ENCODE data around the gene IFNA10. TPM values are rescaled to one million over a fixed set of nuclear protein-coding genes. Genes with fewer than 3 reads are reported as not detected.
"Not testable (repeated sequence)": the region's sequence is repeated elsewhere in the genome, so short reads cannot be mapped to it uniquely, and the experiment has no call there.

Gene IFNA10
- polyA plus RNA-seq, 3 donors, result not detected

GRCh38 chr9:21205204-21205603, 1.7 kb downstream of the IFNA10 start:
- H3K27ac ChIP-seq (ENCODE audit: low read depth, low read length), result no peak overlapping the region

- 56 to 80% (median 78%) methylated on average over 4 of the region's 4 CpGs for WGBS, 3 donors
- not testable (repeated sequence) for H3K27ac ChIP-seq (ENCODE audit: low read depth, low read length)
Measured at GRCh38 chr9:21202105-21202504, 4.8 kb downstream of the IFNA10 start, which contains the start of gene IFNA7. TSS of gene IFNA7 (minus strand) at chr9:21202205. CDS start at chr9:21202165, 40 bp downstream.

- 32 to 33% (median 33%) methylated on average over 6 of the region's 6 CpGs for WGBS, 3 donors
- H3K27ac ChIP-seq (ENCODE audit: low read depth, low read length), result not testable (repeated sequence)
Measured at GRCh38 chr9:21194867-21195776, 11.8 kb downstream of the IFNA10 start.

GRCh38 chr9:21187487-21187886, 19.5 kb downstream of the IFNA10 start, which contains the start of gene IFNA4:
TSS of gene IFNA4 (minus strand) at chr9:21187587. CDS start at chr9:21187531, 56 bp downstream.
- WGBS, 3 donors, result 67 to 92% (median 89%) methylated on average over 2 to 3 of the region's 3 CpGs
- not testable (repeated sequence) for H3K27ac ChIP-seq (ENCODE audit: low read depth, low read length)

- WGBS, 3 donors, result 33 to 42% (median 36%) methylated on average over 4 of the region's 4 CpGs
- not testable (repeated sequence) for H3K27ac ChIP-seq (ENCODE audit: low read depth, low read length)
Measured at GRCh38 chr9:21182810-21183736, 23.9 kb downstream of the IFNA10 start.

- WGBS, 3 donors, result 78 to 92% (median 88%) methylated on average over 2 of the region's 2 CpGs
- H3K27ac ChIP-seq (ENCODE audit: low read depth, low read length), result no peak overlapping the region
Measured at GRCh38 chr9:21174671-21175070, 32.3 kb downstream of the IFNA10 start.

GRCh38 chr9:21172156-21172555, 34.8 kb downstream of the IFNA10 start:
- 77 to 81% (median 79%) methylated on average over 3 of the region's 3 CpGs for WGBS, 3 donors

GRCh38 chr9:21171351-21171750, 35.6 kb downstream of the IFNA10 start:
- WGBS, 3 donors, result 71 to 93% (median 87%) methylated on average over 1 of the region's 1 CpG
- H3K27ac ChIP-seq (ENCODE audit: low read depth, low read length), result no peak overlapping the region

More at GRCh38 chr9:21172156-21172555, 34.8 kb downstream of the IFNA10 start:
- H3K27ac ChIP-seq (ENCODE audit: low read depth, low read length), result no peak overlapping the region

- not testable (repeated sequence) for H3K27ac ChIP-seq (ENCODE audit: low read depth, low read length)
- WGBS, 3 donors, result 51 to 95% (median 89%) methylated on average over 2 of the region's 2 CpGs
Measured at GRCh38 chr9:21166560-21166959, 40.4 kb downstream of the IFNA10 start, which contains the start of gene IFNA21. TSS of gene IFNA21 (minus strand) at chr9:21166660. CDS start at chr9:21166612, 48 bp downstream.

- 73 to 95% (median 91%) methylated on average over 1 of the region's 1 CpG for WGBS, 3 donors
- no peak overlapping the region for H3K27ac ChIP-seq (ENCODE audit: low read depth, low read length)
Measured at GRCh38 chr9:21165516-21165915, 41.4 kb downstream of the IFNA10 start.

- no peak overlapping the region for H3K27ac ChIP-seq (ENCODE audit: low read depth, low read length)
- WGBS, 3 donors, result 0 to 8% (median 6%) methylated on average over 1 of the region's 1 CpG
Measured at GRCh38 chr9:21160178-21160577, 46.8 kb downstream of the IFNA10 start.

Other genes with a start within 250 kb of the IFNA10 start
- 1 to 10 TPM in 2 of 3 donors, under 1 TPM in 1; 0.20 to 2.4 (median 1.1) TPM for gene HACD4, start 175.5 kb downstream of the IFNA10 start, polyA plus RNA-seq
- gene IFNB1, start 129.2 kb downstream of the IFNA10 start, polyA plus RNA-seq, result not detected
- gene IFNW1, start 65.3 kb downstream of the IFNA10 start, polyA plus RNA-seq, result not detected
- not detected for gene IFNA21, start 40.5 kb downstream of the IFNA10 start, polyA plus RNA-seq
- not detected for gene IFNA4, start 19.6 kb downstream of the IFNA10 start, polyA plus RNA-seq
- gene IFNA7, start 4.9 kb downstream of the IFNA10 start, polyA plus RNA-seq, result not detected
- gene IFNA16, start 10.2 kb upstream of the IFNA10 start, polyA plus RNA-seq, result not detected
- not detected for gene IFNA17, start 21.1 kb upstream of the IFNA10 start, polyA plus RNA-seq
- gene IFNA14, start 32.9 kb upstream of the IFNA10 start, polyA plus RNA-seq, result not detected
- gene IFNA5, start 98.2 kb upstream of the IFNA10 start, polyA plus RNA-seq, result not detected
- 1 to 10 TPM; 5.0 to 8.8 (median 7.8) TPM for gene KLHL9, start 128.3 kb upstream of the IFNA10 start, polyA plus RNA-seq
- gene IFNA6, start 143.7 kb upstream of the IFNA10 start, polyA plus RNA-seq, result not detected
- gene IFNA13, start 160.9 kb upstream of the IFNA10 start, polyA plus RNA-seq, result not detected
- under 1 TPM in 1 of 3 donors, not detected in 2; 0.56 TPM for gene IFNA2, start 178.3 kb upstream of the IFNA10 start, polyA plus RNA-seq
- not detected for gene IFNA8, start 202.0 kb upstream of the IFNA10 start, polyA plus RNA-seq
- not detected for gene IFNA1, start 233.3 kb upstream of the IFNA10 start, polyA plus RNA-seq

Data from adipose tissue (tissue), 3 donors.